CD14-positive monocyte (primary cell): ENCODE data around the gene SUSD4. TPM values are rescaled to one million over a fixed set of nuclear protein-coding genes. Genes with fewer than 3 reads are reported as not detected.

Experiments used
- DNase-seq, 3 donors: peaks; one replicate each; pipeline ENCODE4 v3.0.0-alpha.2; 2011 to 2022
- H2AFZ ChIP-seq: 2 replicates; pipeline ENCODE4 v1.6.0; 2012; ENCODE audit warnings: mild to moderate bottlenecking, low read depth, low read length, inconsistent platforms; ENCODE audit not compliant: insufficient read depth, poor library complexity, severe bottlenecking
- H3K27ac ChIP-seq, 2 donors: 1 replicate in 1 of 2; 2 replicates in 1 of 2; pipeline ENCODE4 v1.5.1; 2012 to 2013; ENCODE audit warnings: low read length in 2 of 2, control low read depth in 1 of 2, inconsistent platforms in 1 of 2, low read depth in 1 of 2, mild to moderate bottlenecking in 1 of 2
- H3K27me3 ChIP-seq, 2 donors: one replicate each; pipeline versions ENCODE4 v1.6.0 to v1.6.1; 2011 to 2013; ENCODE audit warnings: low read length in 2 of 2; ENCODE audit not compliant: control insufficient read depth in 2 of 2, insufficient read depth in 2 of 2
- H3K36me3 ChIP-seq, 2 donors: replicated peaks in 1 of 2; 1 replicate in 1 of 2; 2 replicates in 1 of 2; pipeline versions ENCODE4 v1.5.1 to v1.6.1; 2012 to 2013; ENCODE audit warnings: low read length in 2 of 2, control low read depth in 1 of 2, inconsistent platforms in 1 of 2, mild to moderate bottlenecking in 1 of 2; ENCODE audit not compliant: insufficient read depth in 2 of 2, control insufficient read depth in 1 of 2
- H3K4me1 ChIP-seq, 2 donors: 1 replicate in 1 of 2; 2 replicates in 1 of 2; pipeline versions ENCODE4 v1.5.1 to v1.6.1; 2012 to 2013; ENCODE audit warnings: low read length in 2 of 2, control low read depth in 1 of 2, inconsistent platforms in 1 of 2, mild to moderate bottlenecking in 1 of 2, moderate library complexity in 1 of 2; ENCODE audit not compliant: insufficient read depth in 2 of 2, control insufficient read depth in 1 of 2
- H3K4me2 ChIP-seq: replicated peaks from 2 replicates; pipeline ENCODE3; 2012; ENCODE audit warnings: low read length, moderate library complexity, mild to moderate bottlenecking; ENCODE audit not compliant: poor library complexity, severe bottlenecking; ENCODE audit errors: extremely low read depth
- H3K4me3 ChIP-seq, 3 experiments: fragments of 200-600 bp in 1 of 3; sonication (generic) in 1 of 3; replicated peaks in 1 of 3; 1 replicate in 2 of 3; 2 replicates in 1 of 3; pipeline ENCODE4 v1.5.1; 2011 to 2013; ENCODE audit warnings: low read length in 3 of 3, mild to moderate bottlenecking in 3 of 3, control low read depth in 2 of 3, low read depth in 2 of 3, inconsistent platforms in 1 of 3, moderate library complexity in 1 of 3
- H3K79me2 ChIP-seq: 2 replicates; pipeline ENCODE4 v1.6.0; 2012; ENCODE audit warnings: mild to moderate bottlenecking, control low read depth, inconsistent platforms, low read length, moderate library complexity; ENCODE audit not compliant: insufficient read depth
- H3K9ac ChIP-seq: 2 replicates; pipeline ENCODE4 v1.6.0; 2017; ENCODE audit warnings: low read length, mild to moderate bottlenecking; ENCODE audit not compliant: insufficient read depth, poor library complexity, severe bottlenecking
- H3K9me3 ChIP-seq, 2 donors: replicated peaks in 1 of 2; 1 replicate in 1 of 2; 2 replicates in 1 of 2; pipeline versions ENCODE4 v1.5.1 to v1.6.1; 2012 to 2013; ENCODE audit warnings: low read length in 2 of 2, control low read depth in 1 of 2; ENCODE audit not compliant: control insufficient read depth in 1 of 2, insufficient read depth in 1 of 2
- H4K20me1 ChIP-seq: 2 replicates; pipeline ENCODE4 v1.6.0; 2012; ENCODE audit warnings: mild to moderate bottlenecking, low read length, control low read depth, moderate library complexity; ENCODE audit not compliant: insufficient read depth
- H3K27ac Mint-ChIP-seq, 7 donors: one replicate each; pipeline ENCODE4 v1.8.0; 2020; ENCODE audit warnings: mild to moderate bottlenecking in 7 of 7, mixed read lengths in 7 of 7, moderate library complexity in 6 of 7, inconsistent platforms in 2 of 7
- H3K27me3 Mint-ChIP-seq, 3 donors: one replicate each; pipeline ENCODE4 v1.8.0; 2021 to 2022; ENCODE audit warnings: low read depth in 3 of 3, mild to moderate bottlenecking in 3 of 3, mixed read lengths in 3 of 3, moderate library complexity in 3 of 3, inconsistent platforms in 1 of 3
- H3K36me3 Mint-ChIP-seq, 2 donors: one replicate each; pipeline ENCODE4 v1.8.0; 2020; ENCODE audit warnings: mixed read lengths in 2 of 2, inconsistent platforms in 1 of 2, mild to moderate bottlenecking in 1 of 2
- H3K4me1 Mint-ChIP-seq: one replicate; pipeline ENCODE4 v1.8.0; 2020; ENCODE audit warnings: mild to moderate bottlenecking, mixed read lengths
- H3K4me3 Mint-ChIP-seq, 2 donors: one replicate each; pipeline ENCODE4 v1.8.0; 2020; ENCODE audit warnings: mild to moderate bottlenecking in 2 of 2, mixed read lengths in 2 of 2, moderate library complexity in 1 of 2
- H3K9me3 Mint-ChIP-seq, 7 donors: one replicate each; pipeline ENCODE4 v1.8.0; 2020 to 2022; ENCODE audit warnings: mixed read lengths in 7 of 7, mild to moderate bottlenecking in 6 of 7, moderate library complexity in 6 of 7, inconsistent platforms in 2 of 7
- CTCF ChIP-seq: fragments of 200-600 bp; IDR thresholded peaks from one replicate; pipeline ENCODE4 v1.8.0; 2022; ENCODE audit warnings: antibody characterized with exemption, mild to moderate bottlenecking
- WGBS: methylation state at CpG from one replicate; pipeline ENCODE4 v1.1.5; 2013; ENCODE audit warnings: missing lambda C conversion rate; ENCODE audit not compliant: insufficient coverage; 5-methylcytosine and 5-hydroxymethylcytosine counted together
- intact Hi-C, 2 donors: fragments of 100-400 bp; cut with micrococcal nuclease; formaldehyde crosslinking; loops; one replicate each; pipeline versions ENCODE4 v1.15.0 to v1.15.1; 2023
- polyA plus RNA-seq, 3 donors: library from polyadenylated mRNA; depleted of rRNA in 1 of 3; unstranded in 2 of 3; stranded (reverse) in 1 of 3; fragments of 300-500 nt in 2 of 3; fragments of >200 nt in 1 of 3; fragmentation: Illumina TruSeq in 2 of 3; gene quantifications; 1 replicate in 2 of 3; 2 replicates in 1 of 3; pipeline ENCODE4 v1.2.3, GENCODE V29; 2012 to 2021

Gene SUSD4
- polyA plus RNA-seq, 3 donors, result 0.34 to 0.92 (median 0.50) TPM

- Mint-ChIP-seq H3K27ac (peak overlapping the region in 6 of 7 donors; percentile 20 to 99 (median 70)), H3K36me3 (peaks cover 0 to 5% of the 10 kb centered on the region in 2 donors), H3K4me1 (peaks cover 67% of the 10 kb centered on the region), H3K27me3 (peaks cover 0 to 2% (median 0%) of the 10 kb centered on the region in 3 donors), H3K4me3 (no peak overlapping the region), H3K9me3 (peaks cover 0 to 3% (median 0%) of the 10 kb centered on the region in 7 donors)
- WGBS, result no CpG with 5 or more reads among the region's 9 CpGs
- H3K27me3 ChIP-seq, result no peaks in the 10 kb centered on the region
- peak; percentile 55 to 79 (median 64) for DNase-seq
- H3K36me3 ChIP-seq, result no peaks in the 10 kb centered on the region
- H3K4me3 ChIP-seq, result no peak overlapping the region
- no peak overlapping the region for H3K4me2 ChIP-seq
- H2AFZ ChIP-seq, result no peak overlapping the region
- peaks cover 50 to 63% of the 10 kb centered on the region in 2 donors for H3K4me1 ChIP-seq
- intact Hi-C loops, result no loop called here
- H4K20me1 ChIP-seq, result no peaks in the 10 kb centered on the region
- H3K79me2 ChIP-seq, result no peaks in the 10 kb centered on the region
- no peak for TF ChIP-seq CTCF
- H3K9ac ChIP-seq, result no peak overlapping the region
- H3K27ac ChIP-seq, result peak overlapping the region in 1 of 2 donors; percentile 30
- no peaks in the 10 kb centered on the region for H3K9me3 ChIP-seq
Measured at GRCh38 chr1:223183268-223183862, 180.6 kb downstream of the SUSD4 start.

- H3K9me3 Mint-ChIP-seq, result peaks cover 0 to 3% (median 0%) of the 10 kb centered on the region in 7 donors
- H3K9ac ChIP-seq, result no peak overlapping the region
- H3K4me3 Mint-ChIP-seq, result peak overlapping the region; percentile 45 to 79
- peak overlapping the region in 1 of 3 experiments; percentile 60 for H3K4me3 ChIP-seq
- no peaks in the 10 kb centered on the region for H3K9me3 ChIP-seq
- no peak overlapping the region for H2AFZ ChIP-seq
- peaks cover 86% of the 10 kb centered on the region for H3K4me1 Mint-ChIP-seq
- peak overlapping the region; percentile 62 for H3K4me2 ChIP-seq
- peak; percentile 84 to 95 (median 91) for DNase-seq
- peak overlapping the region; percentile 87 to 96 for H3K27ac ChIP-seq
- no peak for TF ChIP-seq CTCF
- no peaks in the 10 kb centered on the region for H3K36me3 ChIP-seq
- peaks cover 0 to 6% of the 10 kb centered on the region in 2 donors for H3K36me3 Mint-ChIP-seq
- no peaks in the 10 kb centered on the region for H4K20me1 ChIP-seq
- intact Hi-C loops, result no loop called here
- WGBS, result no CpG with 5 or more reads among the region's 5 CpGs
- peaks cover 0 to 2% (median 1%) of the 10 kb centered on the region in 3 donors for H3K27me3 Mint-ChIP-seq
- H3K4me1 ChIP-seq, result peaks cover 71 to 83% of the 10 kb centered on the region in 2 donors
- peak overlapping the region; percentile 94 to 99 (median 98) for H3K27ac Mint-ChIP-seq
- no peaks in the 10 kb centered on the region for H3K79me2 ChIP-seq
- H3K27me3 ChIP-seq, result no peaks in the 10 kb centered on the region
Measured at GRCh38 chr1:223180731-223181321, 183.2 kb downstream of the SUSD4 start.
